Measurements from ENCODE around the gene LMNTD2.
A peak's percentile ranks its signal among the peaks of the same experiment; 100 is the strongest.

LMNTD2 gene

GRCh38 chr11:567011-567628, 6.6 kb upstream of the LMNTD2 start:
- no peak for DNase-seq

- no peak for DNase-seq
These were observed 5.5 kb upstream of the LMNTD2 start for GRCh38 chr11:565921-566509.

- DNase-seq: no peak
These were observed 3.5 kb upstream of the LMNTD2 start for GRCh38 chr11:563812-564578.

- no peak for DNase-seq
These were observed 2.7 kb upstream of the LMNTD2 start for GRCh38 chr11:563066-563811.

- no peak for DNase-seq
These were observed 1.6 kb upstream of the LMNTD2 start for GRCh38 chr11:562046-562645.

- DNase-seq: no peak
These were observed 838 bp upstream of the LMNTD2 start for GRCh38 chr11:561148-562003.

- DNase-seq: no peak
These were observed 730 bp downstream of the LMNTD2 start for GRCh38 chr11:559712-560304.

GRCh38 chr11:559020-559620, 1.4 kb downstream of the LMNTD2 start:
- DNase-seq: no peak

GRCh38 chr11:558503-558902, 2.0 kb downstream of the LMNTD2 start:
- DNase-seq: no peak

- DNase-seq: no peak
These were observed 3.0 kb downstream of the LMNTD2 start for GRCh38 chr11:557328-558132.

- no peak for DNase-seq
These were observed 3.8 kb downstream of the LMNTD2 start for GRCh38 chr11:556662-557256.

- no peak for DNase-seq
These were observed 4.5 kb downstream of the LMNTD2 start for GRCh38 chr11:555780-556661.

- no peak for DNase-seq
These were observed 5.2 kb downstream of the LMNTD2 start for GRCh38 chr11:555227-555779.

GRCh38 chr11:554428-555226, 5.9 kb downstream of the LMNTD2 start:
- DNase-seq: peak; percentile 56

GRCh38 chr11:553988-554340, 6.6 kb downstream of the LMNTD2 start:
- DNase-seq: no peak

GRCh38 chr11:553083-553987, 7.2 kb downstream of the LMNTD2 start:
- DNase-seq: no peak

- DNase-seq: no peak
These were observed 8.9 kb downstream of the LMNTD2 start for GRCh38 chr11:551596-551995.

Data from DMS153 (cell line).